Measurements from ENCODE around the gene OR10AD1.
"Not testable (repeated sequence)": the region's sequence is repeated elsewhere in the genome, so short reads cannot be mapped to it uniquely, and the experiment has no call there.

Gene OR10AD1

GRCh38 chr12:48220701-48221100 lies 17.6 kb upstream of the OR10AD1 start:
- TF ChIP-seq CTCF (IDR thresholded peaks at IDR 0.05; ENCODE audit: low read depth, low read length): no peak
- no peak for DNase-seq (ENCODE audit: low read depth, low spot score)
- no peak overlapping the region for H3K4me3 ChIP-seq (ENCODE audit: low read depth, low read length)
- in situ Hi-C loops (cut with HindIII; ENCODE audit: low sequenced_read_pairs): no loop called here

- no peak for TF ChIP-seq CTCF (IDR thresholded peaks at IDR 0.05; ENCODE audit: low read depth, low read length)
- in situ Hi-C loops (cut with HindIII; ENCODE audit: low sequenced_read_pairs): no loop called here
- DNase-seq (ENCODE audit: low read depth, low spot score): no peak
- H3K4me3 ChIP-seq (ENCODE audit: low read depth, low read length): no peak overlapping the region
Measured at GRCh38 chr12:48219631-48220030, 16.5 kb upstream of the OR10AD1 start.

GRCh38 chr12:48216785-48217184 lies 13.7 kb upstream of the OR10AD1 start:
- TF ChIP-seq CTCF (IDR thresholded peaks at IDR 0.05; ENCODE audit: low read depth, low read length): no peak
- no peak overlapping the region for H3K4me3 ChIP-seq (ENCODE audit: low read depth, low read length)
- DNase-seq (ENCODE audit: low read depth, low spot score): no peak
- in situ Hi-C loops (cut with HindIII; ENCODE audit: low sequenced_read_pairs): no loop called here

- in situ Hi-C loops (cut with HindIII; ENCODE audit: low sequenced_read_pairs); DNase-seq (ENCODE audit: low read depth, low spot score); H3K4me3 ChIP-seq (ENCODE audit: low read depth, low read length): not testable (repeated sequence)
Measured at GRCh38 chr12:48209495-48209894, 6.4 kb upstream of the OR10AD1 start.

GRCh38 chr12:48202766-48203165 lies 326 bp downstream of the OR10AD1 start:
- H3K4me3 ChIP-seq (ENCODE audit: low read depth, low read length): no peak overlapping the region
- no peak for TF ChIP-seq CTCF (IDR thresholded peaks at IDR 0.05; ENCODE audit: low read depth, low read length)
- DNase-seq (ENCODE audit: low read depth, low spot score): no peak
- in situ Hi-C loops (cut with HindIII; ENCODE audit: low sequenced_read_pairs): no loop called here

- H3K4me3 ChIP-seq (ENCODE audit: low read depth, low read length): no peak overlapping the region
- TF ChIP-seq CTCF (IDR thresholded peaks at IDR 0.05; ENCODE audit: low read depth, low read length): no peak
- in situ Hi-C loops (cut with HindIII; ENCODE audit: low sequenced_read_pairs): no loop called here
- no peak for DNase-seq (ENCODE audit: low read depth, low spot score)
Measured at GRCh38 chr12:48201516-48201915, 1.6 kb downstream of the OR10AD1 start.

GRCh38 chr12:48201091-48201490 lies 2.0 kb downstream of the OR10AD1 start:
- TF ChIP-seq CTCF (IDR thresholded peaks at IDR 0.05; ENCODE audit: low read depth, low read length): no peak
- no peak overlapping the region for H3K4me3 ChIP-seq (ENCODE audit: low read depth, low read length)
- in situ Hi-C loops (cut with HindIII; ENCODE audit: low sequenced_read_pairs): no loop called here
- no peak for DNase-seq (ENCODE audit: low read depth, low spot score)
